ENCODE results near the gene PRDM15. TPM values are rescaled to one million over a fixed set of nuclear protein-coding genes. Genes with fewer than 3 reads are reported as not detected.

The PRDM15 gene
- total RNA-seq, 1 experiment from 2014 or later, result 9.8 TPM

DNA sequence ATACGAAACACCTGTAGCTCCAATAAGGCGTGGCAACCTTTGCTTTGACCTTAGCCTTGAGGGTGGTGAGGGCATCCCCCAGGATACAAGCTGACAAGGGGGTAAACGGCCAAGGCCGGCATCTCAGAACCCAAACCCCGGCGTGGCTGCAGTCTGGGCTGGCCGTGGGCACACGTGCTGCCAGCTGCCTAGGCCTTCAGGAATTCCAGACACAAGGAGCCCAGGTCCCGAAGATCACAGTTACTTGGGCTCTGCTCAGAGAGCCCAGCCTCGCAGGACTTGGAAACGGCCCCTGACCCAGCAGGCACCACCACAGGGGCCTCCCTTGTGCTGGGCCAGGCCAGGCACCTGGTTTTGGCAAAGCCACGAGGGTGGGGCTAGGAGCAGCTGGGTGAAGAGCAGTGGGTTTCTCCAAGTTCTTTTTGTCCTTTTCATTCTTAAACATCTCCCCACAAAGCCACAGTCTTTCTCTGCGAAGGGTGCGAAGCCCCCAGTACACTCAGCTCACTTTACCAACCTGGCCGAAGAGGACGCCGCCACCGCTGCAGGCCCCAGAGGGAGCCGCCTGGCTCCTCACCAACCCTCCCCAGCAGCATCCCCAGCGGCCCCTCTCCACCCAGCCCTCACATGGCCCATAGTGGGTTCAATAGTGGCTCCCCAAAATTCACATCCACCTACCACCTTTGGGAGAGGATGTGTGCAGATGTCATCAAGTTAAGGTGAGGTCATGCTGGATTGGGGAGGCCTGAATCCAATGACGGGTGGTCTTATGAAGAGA lies 26.8 kb downstream of the PRDM15 start (continued):
- TF ChIP-seq ELF1 (IDR thresholded peaks at IDR 0.05; ENCODE audit: borderline replicate concordance, low read depth) (no peak), POLR2AphosphoS5 (IDR thresholded peaks at IDR 0.05; ENCODE audit: low read depth, low read length) (no peak), CEBPB (IDR thresholded peaks at IDR 0.05; ENCODE audit: low read depth) (no peak)

DNA sequence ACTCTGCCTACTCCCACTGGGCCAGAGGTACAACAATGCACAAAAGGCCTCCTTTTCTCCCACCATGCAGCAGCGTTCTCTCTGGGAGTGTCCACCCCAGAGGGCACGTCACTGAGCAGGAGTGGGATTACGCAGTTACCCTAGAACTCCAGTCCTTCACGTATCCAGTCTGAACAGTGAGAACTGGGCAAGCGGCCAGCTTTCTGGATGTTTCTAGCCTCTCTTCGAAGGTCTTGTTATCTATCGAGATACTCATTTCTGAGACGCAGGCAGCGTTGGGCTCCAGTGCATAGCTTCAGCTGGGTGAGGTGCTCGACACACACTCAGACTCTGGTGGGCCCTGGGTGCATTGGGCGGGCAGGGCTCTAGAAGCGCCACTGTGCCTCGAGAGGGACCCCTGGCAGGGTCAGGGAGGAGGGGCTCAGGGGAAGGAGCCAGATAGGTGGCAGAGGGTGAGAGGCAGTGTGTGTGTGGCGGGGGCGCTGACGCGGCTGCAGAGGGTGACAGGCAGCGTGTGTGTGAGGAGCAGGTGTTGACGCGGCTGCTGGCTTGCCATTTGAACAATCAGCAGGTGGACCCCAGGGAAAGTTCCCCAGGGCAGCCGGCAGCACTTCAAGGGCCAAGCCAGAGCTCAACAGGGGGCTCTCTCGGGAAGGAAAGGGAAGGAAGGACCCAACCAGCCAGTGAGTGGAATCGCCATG lies 27.9 kb downstream of the PRDM15 start:
- H3K4me1 ChIP-seq (ENCODE audit: control insufficient read depth in 1 of 2, insufficient read depth in 2 of 2, low read length in 2 of 2), result no peaks in the 10 kb centered on the region
- H3K4me3 ChIP-seq (replicated peaks in 1 of 2; ENCODE audit: low read depth in 1 of 2, low read length in 2 of 2), result no peak overlapping the region
- no peaks in the 10 kb centered on the region for H3K27me3 ChIP-seq (ENCODE audit: insufficient read depth, low read length)
- no peak overlapping the region for H3K27ac ChIP-seq (ENCODE audit: low read depth, low read length)
- H4K20me1 ChIP-seq (ENCODE audit: insufficient read depth), result no peaks in the 10 kb centered on the region
- no peak overlapping the region for H3K9ac ChIP-seq (ENCODE audit: low read length)
- intact Hi-C loops (cut with micrococcal nuclease), result no loop called here
- no peak overlapping the region for H2AFZ ChIP-seq (ENCODE audit: low read depth, low read length, poor library complexity, severe bottlenecking)
- 0 out of 4 replicates have a peak, but pooled peaks cover 0 to 3% of the 10 kb centered on the region in 2 experiments for H3K36me3 ChIP-seq (ENCODE audit: control insufficient read depth in 1 of 2, insufficient read depth in 2 of 2, low read length in 2 of 2)
- TF ChIP-seq YY1 (IDR thresholded peaks at IDR 0.05; ENCODE audit: extremely low read depth, insufficient replicate concordance, low read depth, low read length), result no peak
- no peak for TF ChIP-seq ZFX (IDR thresholded peaks at IDR 0.05)
- TF ChIP-seq, protein P1, sequence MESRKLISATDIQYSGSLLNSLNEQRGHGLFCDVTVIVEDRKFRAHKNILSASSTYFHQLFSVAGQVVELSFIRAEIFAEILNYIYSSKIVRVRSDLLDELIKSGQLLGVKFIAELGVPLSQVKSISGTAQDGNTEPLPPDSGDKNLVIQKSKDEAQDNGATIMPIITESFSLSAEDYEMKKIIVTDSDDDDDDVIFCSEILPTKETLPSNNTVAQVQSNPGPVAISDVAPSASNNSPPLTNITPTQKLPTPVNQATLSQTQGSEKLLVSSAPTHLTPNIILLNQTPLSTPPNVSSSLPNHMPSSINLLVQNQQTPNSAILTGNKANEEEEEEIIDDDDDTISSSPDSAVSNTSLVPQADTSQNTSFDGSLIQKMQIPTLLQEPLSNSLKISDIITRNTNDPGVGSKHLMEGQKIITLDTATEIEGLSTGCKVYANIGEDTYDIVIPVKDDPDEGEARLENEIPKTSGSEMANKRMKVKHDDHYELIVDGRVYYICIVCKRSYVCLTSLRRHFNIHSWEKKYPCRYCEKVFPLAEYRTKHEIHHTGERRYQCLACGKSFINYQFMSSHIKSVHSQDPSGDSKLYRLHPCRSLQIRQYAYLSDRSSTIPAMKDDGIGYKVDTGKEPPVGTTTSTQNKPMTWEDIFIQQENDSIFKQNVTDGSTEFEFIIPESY (IDR thresholded peaks at IDR 0.05; ENCODE audit: extremely low read depth, insufficient replicate concordance, low read length), result no peak
- no peak for TF ChIP-seq SRF (IDR thresholded peaks at IDR 0.05; ENCODE audit: low read depth)
- TF ChIP-seq SIN3A (IDR thresholded peaks at IDR 0.05; ENCODE audit: low read depth), result no peak
- no peak for TF ChIP-seq CEBPB (IDR thresholded peaks at IDR 0.05; ENCODE audit: low read depth)
- no peak for TF ChIP-seq JUND (IDR thresholded peaks at IDR 0.05)
- no peak for TF ChIP-seq ELF1 (IDR thresholded peaks at IDR 0.05; ENCODE audit: borderline replicate concordance, low read depth)
- TF ChIP-seq FOSL1 (IDR thresholded peaks at IDR 0.05; ENCODE audit: low read depth), result no peak
- TF ChIP-seq, protein P2, sequence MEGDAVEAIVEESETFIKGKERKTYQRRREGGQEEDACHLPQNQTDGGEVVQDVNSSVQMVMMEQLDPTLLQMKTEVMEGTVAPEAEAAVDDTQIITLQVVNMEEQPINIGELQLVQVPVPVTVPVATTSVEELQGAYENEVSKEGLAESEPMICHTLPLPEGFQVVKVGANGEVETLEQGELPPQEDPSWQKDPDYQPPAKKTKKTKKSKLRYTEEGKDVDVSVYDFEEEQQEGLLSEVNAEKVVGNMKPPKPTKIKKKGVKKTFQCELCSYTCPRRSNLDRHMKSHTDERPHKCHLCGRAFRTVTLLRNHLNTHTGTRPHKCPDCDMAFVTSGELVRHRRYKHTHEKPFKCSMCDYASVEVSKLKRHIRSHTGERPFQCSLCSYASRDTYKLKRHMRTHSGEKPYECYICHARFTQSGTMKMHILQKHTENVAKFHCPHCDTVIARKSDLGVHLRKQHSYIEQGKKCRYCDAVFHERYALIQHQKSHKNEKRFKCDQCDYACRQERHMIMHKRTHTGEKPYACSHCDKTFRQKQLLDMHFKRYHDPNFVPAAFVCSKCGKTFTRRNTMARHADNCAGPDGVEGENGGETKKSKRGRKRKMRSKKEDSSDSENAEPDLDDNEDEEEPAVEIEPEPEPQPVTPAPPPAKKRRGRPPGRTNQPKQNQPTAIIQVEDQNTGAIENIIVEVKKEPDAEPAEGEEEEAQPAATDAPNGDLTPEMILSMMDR (IDR thresholded peaks at IDR 0.05 in 2 of 3, conservative IDR thresholded peaks at IDR 0.05 in 1 of 3; ENCODE audit: borderline replicate concordance in 1 of 3, insufficient read depth in 1 of 3, low read depth in 2 of 3, low read length in 2 of 3), result no peak
- TF ChIP-seq CBX3 (IDR thresholded peaks at IDR 0.05; ENCODE audit: low read depth), result no peak
- no peaks in the 10 kb centered on the region for H3K9me2 ChIP-seq (ENCODE audit: insufficient read depth)
- H3K4me2 ChIP-seq (ENCODE audit: low read length), result no peak overlapping the region
- DNase-seq (ENCODE audit: low read depth, low spot score), result no peak
- ATAC-seq, result no peak
- no peaks in the 10 kb centered on the region for H3K9me3 ChIP-seq (ENCODE audit: control insufficient read depth in 1 of 2, insufficient read depth in 1 of 2, low read depth in 1 of 2, low read length in 2 of 2)
- H3K79me2 ChIP-seq (ENCODE audit: insufficient read depth, low read length), result no peaks in the 10 kb centered on the region
- BruUV-seq (replicated peaks), result no TSS peak
- ChIA-PET RAD21 (ENCODE audit: low non-redundant PET in 1 of 2, low total read pairs in 2 of 2, uncharacterized antibody in 2 of 2, unreplicated experiment in 2 of 2) (no interaction called here), POLR2A (no interaction called here), CTCF (no interaction called here)
